GM18519 (cell line): Measurements from ENCODE around the gene KRTAP10-4.

Experiments used
- ATAC-seq: cut with Tn5 transposase; IDR thresholded peaks from one replicate; pipeline ENCODE4 v1.9.1; 2021; ENCODE audit warnings: mild to moderate bottlenecking, moderate library complexity; ENCODE audit not compliant: unreplicated experiment, low FRiP score

Gene KRTAP10-4

GRCh38 chr21:44612669-44613229 lies 39.2 kb downstream of the KRTAP10-4 start:
- no peak for ATAC-seq

- no peak for ATAC-seq
Measured at GRCh38 chr21:44613386-44614155, 40.0 kb downstream of the KRTAP10-4 start.

GRCh38 chr21:44614161-44614631 lies 40.7 kb downstream of the KRTAP10-4 start:
- no peak for ATAC-seq

GRCh38 chr21:44614961-44615391 lies 41.4 kb downstream of the KRTAP10-4 start:
- ATAC-seq: no peak

GRCh38 chr21:44615466-44615865 lies 41.9 kb downstream of the KRTAP10-4 start:
- no peak for ATAC-seq

DNA sequence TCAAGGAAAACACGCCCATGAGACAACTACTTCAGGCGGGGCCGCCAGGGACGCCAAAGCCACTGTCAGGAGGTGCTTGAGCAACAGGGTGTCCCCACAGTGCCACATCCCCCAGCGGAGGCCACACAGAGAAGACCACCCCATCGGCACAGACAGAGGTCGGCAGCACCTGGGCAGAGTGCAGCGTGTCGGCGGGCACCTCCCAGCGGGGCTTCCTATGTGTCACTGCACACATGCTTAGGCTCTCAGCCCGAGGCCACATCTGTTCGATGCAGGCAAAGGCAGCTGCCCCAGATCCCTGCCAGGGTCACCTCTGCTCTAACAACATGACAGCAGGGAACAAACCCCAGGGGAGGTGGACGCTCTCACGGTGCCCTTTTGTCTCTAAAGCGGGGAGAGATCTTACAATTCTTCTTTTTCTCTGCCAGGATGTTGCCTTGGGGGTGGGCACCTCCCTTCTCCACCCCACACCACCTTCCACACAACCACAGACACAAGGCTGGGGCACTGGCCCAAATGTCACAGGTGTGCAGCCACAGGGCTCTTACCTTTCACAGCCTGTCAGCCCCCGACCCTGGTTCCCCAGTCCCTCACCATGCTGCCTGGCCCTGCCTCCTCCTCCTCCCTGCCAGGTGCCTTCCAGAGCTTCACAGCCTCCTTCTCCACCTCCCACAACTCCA lies 42.5 kb downstream of the KRTAP10-4 start:
- no peak for ATAC-seq

- ATAC-seq: no peak
Measured at GRCh38 chr21:44616591-44616926, 43.0 kb downstream of the KRTAP10-4 start.

- ATAC-seq: no peak
Measured at GRCh38 chr21:44617071-44617501, 43.6 kb downstream of the KRTAP10-4 start.

DNA sequence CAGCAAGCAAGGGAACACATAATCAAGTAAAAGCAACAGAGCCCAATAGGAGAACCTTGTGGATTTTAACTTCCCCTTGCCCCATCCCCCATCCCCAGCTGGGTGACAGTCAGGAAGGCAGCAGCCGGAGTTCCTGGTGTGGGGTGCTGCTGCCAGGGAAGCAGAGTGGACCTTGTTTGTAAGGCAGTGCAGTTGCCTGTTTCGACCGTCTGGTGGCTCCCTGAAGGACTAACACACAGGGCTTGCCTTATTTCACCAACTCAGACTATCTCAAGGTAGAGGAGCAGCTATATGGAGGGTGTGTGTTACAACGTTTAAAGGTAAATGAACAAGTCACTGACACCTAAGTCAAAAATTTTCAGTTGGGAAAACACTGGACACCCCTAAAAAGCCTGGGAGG lies 45.0 kb downstream of the KRTAP10-4 start:
- no peak for ATAC-seq

GRCh38 chr21:44618909-44619308 lies 45.4 kb downstream of the KRTAP10-4 start:
- no peak for ATAC-seq

DNA sequence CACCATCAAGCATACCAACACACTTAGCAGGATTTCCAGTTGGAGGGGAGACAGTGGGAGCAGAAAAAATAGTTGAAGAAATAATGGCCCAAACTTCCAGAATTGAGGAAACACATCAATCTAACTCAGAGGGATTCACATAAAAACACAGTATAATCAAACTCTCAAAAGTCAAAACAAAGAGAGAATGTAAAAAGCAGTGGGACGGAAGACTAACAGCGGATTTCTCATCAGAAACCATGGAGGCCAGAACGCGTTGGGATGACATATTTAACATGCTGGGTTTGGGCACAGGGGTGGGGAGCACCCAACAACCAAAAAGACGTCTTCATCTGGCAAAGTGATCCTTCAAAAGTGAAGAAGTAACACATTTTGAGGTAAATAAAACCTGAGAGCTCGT lies 46.4 kb downstream of the KRTAP10-4 start:
- no peak for ATAC-seq

GRCh38 chr21:44623575-44623974 lies 50.0 kb downstream of the KRTAP10-4 start:
- no peak for ATAC-seq
